ENCODE measurements around the gene PIK3AP1. TPM values are rescaled to one million over a fixed set of nuclear protein-coding genes. Genes with fewer than 3 reads are reported as not detected.

The PIK3AP1 gene
- total and polyA plus RNA-seq, 2 of the 13 experiments (the other 11 are each of a cell fraction or from before 2014, with no cell fraction given), result 3.6 to 13.8 TPM

- DNase-seq (ENCODE audit: low spot score) (no peak), ATAC-seq (no peak), FAIRE-seq (no peak)
- H4K20me1 ChIP-seq (ENCODE audit: insufficient read depth, low read length), result no peaks in the 10 kb centered on the region
- H3K4me1 ChIP-seq (ENCODE audit: insufficient read depth, low read length), result peaks cover 47% of the 10 kb centered on the region
- ChIA-PET CTCF (ENCODE audit: low intra/inter-chr PET ratio, low total read pairs) (no interaction called here), POLR2A (no interaction called here)
- no peaks in the 10 kb centered on the region for H3K27me3 ChIP-seq (ENCODE audit: control insufficient read depth in 1 of 2, insufficient read depth in 2 of 2, low read length in 2 of 2)
- in situ Hi-C loops (cut with HindIII; ENCODE audit: extremely low pct_ligation_motif_present, low pct_unique_long_range_greater_than_20kb) (no loop called here), intact Hi-C loops (cut with micrococcal nuclease; ENCODE audit: unreplicated experiment) (no loop called here)
- no peaks in the 10 kb centered on the region for H3K79me2 ChIP-seq (ENCODE audit: insufficient read depth, low read length)
- whole genome bisulfite sequencing (ENCODE audit: low lambda C conversion rate), result 91% methylated on average over 5 of the region's 5 CpGs
- TF ChIP-seq HINFP (CRISPR knock-in tag; IDR thresholded peaks at IDR 0.05; ENCODE audit: low read depth) (no peak), CREB3 (CRISPR knock-in tag; IDR thresholded peaks at IDR 0.05) (no peak), PBX2 (CRISPR knock-in tag; IDR thresholded peaks at IDR 0.05) (no peak), HOXA9 (CRISPR knock-in tag; IDR thresholded peaks at IDR 0.05; ENCODE audit: borderline replicate concordance) (no peak), BRD4 (CRISPR knock-in tag; IDR thresholded peaks at IDR 0.05) (no peak), PLRG1 (conservative IDR thresholded peaks at IDR 0.05) (no peak)
- no peak overlapping the region for H3K27ac ChIP-seq (ENCODE audit: extremely low read length, insufficient read depth, low read length)
- H3K4me3 ChIP-seq (replicated peaks in 1 of 3; ENCODE audit: insufficient read depth in 1 of 3, low read depth in 2 of 3, low read length in 3 of 3), result no peak overlapping the region
- no TSS peak for BruUV-seq (replicated peaks)
- no peak overlapping the region for H3K4me2 ChIP-seq (ENCODE audit: low read depth, low read length)
- no peaks in the 10 kb centered on the region for H3K36me3 ChIP-seq (replicated peaks in 1 of 2; ENCODE audit: control insufficient read depth in 1 of 2, insufficient read depth in 2 of 2, low read length in 2 of 2)
- no peak overlapping the region for H3K9ac ChIP-seq (ENCODE audit: insufficient read depth, low read depth, low read length)
- H2AFZ ChIP-seq (ENCODE audit: low read length), result no peak overlapping the region
- H3K9me3 ChIP-seq (ENCODE audit: low read length), result no peaks in the 10 kb centered on the region
Measured at GRCh38 chr10:96608805-96609204, 111.5 kb downstream of the PIK3AP1 start.
